Measurements from ENCODE around the gene STATH. TPM values are rescaled to one million over a fixed set of nuclear protein-coding genes. Genes with fewer than 3 reads are reported as not detected.

STATH gene
- total RNA-seq, 1 donor from 2014 or later, result not detected

- no peak overlapping the region for H3K4me3 ChIP-seq (ENCODE audit: low read depth, low read length)
- DNase-seq (ENCODE audit: low read depth), result peak; percentile 40
- TF ChIP-seq CTCF (conservative IDR thresholded peaks at IDR 0.05; ENCODE audit: low read depth, low read length), result no peak
Measured at GRCh38 chr4:69984030-69984443, 11.7 kb upstream of the STATH start.

- no peak for TF ChIP-seq CTCF (conservative IDR thresholded peaks at IDR 0.05; ENCODE audit: low read depth, low read length)
- H3K4me3 ChIP-seq (ENCODE audit: low read depth, low read length), result no peak overlapping the region
- DNase-seq (ENCODE audit: low read depth), result no peak
Measured at GRCh38 chr4:69986663-69987062, 9.1 kb upstream of the STATH start.

GRCh38 chr4:69991016-69991415 lies 4.8 kb upstream of the STATH start:
- TF ChIP-seq CTCF (conservative IDR thresholded peaks at IDR 0.05; ENCODE audit: low read depth, low read length), result no peak
- DNase-seq (ENCODE audit: low read depth), result no peak
- H3K4me3 ChIP-seq (ENCODE audit: low read depth, low read length), result no peak overlapping the region

GRCh38 chr4:69994782-69995181 lies 984 bp upstream of the STATH start:
- TF ChIP-seq CTCF (conservative IDR thresholded peaks at IDR 0.05; ENCODE audit: low read depth, low read length), result no peak
- DNase-seq (ENCODE audit: low read depth), result no peak
- H3K4me3 ChIP-seq (ENCODE audit: low read depth, low read length), result no peak overlapping the region

- no peak overlapping the region for H3K4me3 ChIP-seq (ENCODE audit: low read depth, low read length)
- TF ChIP-seq CTCF (conservative IDR thresholded peaks at IDR 0.05; ENCODE audit: low read depth, low read length), result no peak
- no peak for DNase-seq (ENCODE audit: low read depth)
Measured at GRCh38 chr4:69999420-69999819, 3.7 kb downstream of the STATH start.

- TF ChIP-seq CTCF (conservative IDR thresholded peaks at IDR 0.05; ENCODE audit: low read depth, low read length), result no peak
- DNase-seq (ENCODE audit: low read depth), result no peak
- no peak overlapping the region for H3K4me3 ChIP-seq (ENCODE audit: low read depth, low read length)
Measured at GRCh38 chr4:70000711-70001110, 4.9 kb downstream of the STATH start.

GRCh38 chr4:70002507-70002906 lies 6.7 kb downstream of the STATH start:
- no peak overlapping the region for H3K4me3 ChIP-seq (ENCODE audit: low read depth, low read length)
- no peak for TF ChIP-seq CTCF (conservative IDR thresholded peaks at IDR 0.05; ENCODE audit: low read depth, low read length)
- no peak for DNase-seq (ENCODE audit: low read depth)

All from epithelial cell of proximal tubule (primary cell).